ENCODE measurements around the gene RPS29.
A peak's percentile ranks its signal among the peaks of the same experiment; 100 is the strongest.
"Not testable (repeated sequence)": the region's sequence is repeated elsewhere in the genome, so short reads cannot be mapped to it uniquely, and the experiment has no call there.

Gene RPS29

GRCh38 chr14:49594347-49595091 lies 8.3 kb upstream of the RPS29 start:
- no peak for DNase-seq

GRCh38 chr14:49593016-49593415 lies 6.8 kb upstream of the RPS29 start:
- DNase-seq = no peak

GRCh38 chr14:49589387-49589786 lies 3.2 kb upstream of the RPS29 start:
- DNase-seq = no peak

GRCh38 chr14:49586673-49587460 lies 687 bp upstream of the RPS29 start:
- DNase-seq = peak; percentile 86

- DNase-seq = not testable (repeated sequence)
Measured at GRCh38 chr14:49584981-49585640, 1.1 kb downstream of the RPS29 start.

- no peak for DNase-seq
Measured at GRCh38 chr14:49584058-49584457, 2.1 kb downstream of the RPS29 start.

GRCh38 chr14:49583629-49584028 lies 2.6 kb downstream of the RPS29 start:
- DNase-seq = no peak

- no peak for DNase-seq
Measured at GRCh38 chr14:49582113-49582977, 3.8 kb downstream of the RPS29 start.

GRCh38 chr14:49581209-49582112 lies 4.7 kb downstream of the RPS29 start:
- no peak for DNase-seq

- no peak for DNase-seq
Measured at GRCh38 chr14:49579841-49580240, 6.3 kb downstream of the RPS29 start.

GRCh38 chr14:49578141-49578540 lies 8.0 kb downstream of the RPS29 start:
- no peak for DNase-seq

GRCh38 chr14:49574038-49574437 lies 12.1 kb downstream of the RPS29 start:
- no peak for DNase-seq

GRCh38 chr14:49569281-49569680 lies 16.9 kb downstream of the RPS29 start:
- DNase-seq = no peak

- DNase-seq = no peak
Measured at GRCh38 chr14:49566714-49567113, 19.5 kb downstream of the RPS29 start.

- DNase-seq = no peak
Measured at GRCh38 chr14:49559979-49560768, 26.0 kb downstream of the RPS29 start.

- no peak for DNase-seq
Measured at GRCh38 chr14:49553892-49554291, 32.3 kb downstream of the RPS29 start.

- no peak for DNase-seq
Measured at GRCh38 chr14:49553106-49553505, 33.1 kb downstream of the RPS29 start.

GRCh38 chr14:49551569-49551968 lies 34.6 kb downstream of the RPS29 start:
- DNase-seq = no peak

GRCh38 chr14:49550286-49551184 lies 35.6 kb downstream of the RPS29 start:
- no peak for DNase-seq

- no peak for DNase-seq
Measured at GRCh38 chr14:49549881-49550280, 36.3 kb downstream of the RPS29 start.
